B cell (primary cell): ENCODE data around the gene PHLDB1.

Experiments used
- EZH2 ChIP-seq: IDR thresholded peaks from 2 replicates; pipeline ENCODE4 v1.6.1; 2012; ENCODE audit warnings: borderline replicate concordance, low read depth, mild to moderate bottlenecking, moderate library complexity, low read length; ENCODE audit not compliant: insufficient read depth, poor library complexity, severe bottlenecking
- TF ChIP-seq, protein P1 (sequence below): fragments of 200-600 bp; IDR thresholded peaks from one replicate; pipeline ENCODE4 v1.8.0; 2022; ENCODE audit warnings: antibody characterized with exemption, mild to moderate bottlenecking

DNA sequence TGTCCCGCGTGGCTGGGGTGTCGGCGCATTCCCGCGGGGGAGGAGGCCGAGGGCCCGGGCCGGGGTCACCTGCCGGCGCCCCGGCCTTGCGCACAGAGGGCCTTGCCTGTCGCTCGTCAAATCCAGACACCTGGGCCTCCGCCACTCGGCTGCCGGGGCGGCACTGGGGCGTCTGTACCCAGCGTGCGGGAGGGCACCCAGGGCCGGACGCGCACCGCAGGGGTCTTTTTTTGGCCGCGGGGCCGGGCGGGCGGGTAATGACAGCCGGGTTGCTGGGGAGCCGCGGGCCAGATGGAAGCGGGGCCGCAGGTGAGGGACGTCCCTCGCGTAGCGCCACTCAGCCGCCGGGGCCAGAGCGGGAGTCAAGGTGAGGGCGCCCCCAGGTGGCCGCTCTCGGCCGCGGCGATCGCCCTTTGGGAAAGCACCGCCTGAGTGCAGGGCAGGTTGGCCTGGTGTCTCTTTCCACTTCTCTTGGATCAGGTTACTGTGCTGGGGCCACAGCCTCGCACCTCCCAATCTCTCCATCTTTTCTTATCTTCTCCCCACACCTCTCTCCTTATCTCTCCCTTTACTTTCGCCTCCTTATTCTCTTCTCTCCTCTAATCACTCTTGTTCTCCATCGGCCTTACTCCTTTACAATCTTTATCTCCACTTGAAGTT lies 3.5 kb downstream of the PHLDB1 start:
- TF ChIP-seq, protein P1, sequence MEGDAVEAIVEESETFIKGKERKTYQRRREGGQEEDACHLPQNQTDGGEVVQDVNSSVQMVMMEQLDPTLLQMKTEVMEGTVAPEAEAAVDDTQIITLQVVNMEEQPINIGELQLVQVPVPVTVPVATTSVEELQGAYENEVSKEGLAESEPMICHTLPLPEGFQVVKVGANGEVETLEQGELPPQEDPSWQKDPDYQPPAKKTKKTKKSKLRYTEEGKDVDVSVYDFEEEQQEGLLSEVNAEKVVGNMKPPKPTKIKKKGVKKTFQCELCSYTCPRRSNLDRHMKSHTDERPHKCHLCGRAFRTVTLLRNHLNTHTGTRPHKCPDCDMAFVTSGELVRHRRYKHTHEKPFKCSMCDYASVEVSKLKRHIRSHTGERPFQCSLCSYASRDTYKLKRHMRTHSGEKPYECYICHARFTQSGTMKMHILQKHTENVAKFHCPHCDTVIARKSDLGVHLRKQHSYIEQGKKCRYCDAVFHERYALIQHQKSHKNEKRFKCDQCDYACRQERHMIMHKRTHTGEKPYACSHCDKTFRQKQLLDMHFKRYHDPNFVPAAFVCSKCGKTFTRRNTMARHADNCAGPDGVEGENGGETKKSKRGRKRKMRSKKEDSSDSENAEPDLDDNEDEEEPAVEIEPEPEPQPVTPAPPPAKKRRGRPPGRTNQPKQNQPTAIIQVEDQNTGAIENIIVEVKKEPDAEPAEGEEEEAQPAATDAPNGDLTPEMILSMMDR, result peak; percentile 96
- TF ChIP-seq EZH2, result no peak
